ENCODE measurements around the gene ATPAF2.

DNA sequence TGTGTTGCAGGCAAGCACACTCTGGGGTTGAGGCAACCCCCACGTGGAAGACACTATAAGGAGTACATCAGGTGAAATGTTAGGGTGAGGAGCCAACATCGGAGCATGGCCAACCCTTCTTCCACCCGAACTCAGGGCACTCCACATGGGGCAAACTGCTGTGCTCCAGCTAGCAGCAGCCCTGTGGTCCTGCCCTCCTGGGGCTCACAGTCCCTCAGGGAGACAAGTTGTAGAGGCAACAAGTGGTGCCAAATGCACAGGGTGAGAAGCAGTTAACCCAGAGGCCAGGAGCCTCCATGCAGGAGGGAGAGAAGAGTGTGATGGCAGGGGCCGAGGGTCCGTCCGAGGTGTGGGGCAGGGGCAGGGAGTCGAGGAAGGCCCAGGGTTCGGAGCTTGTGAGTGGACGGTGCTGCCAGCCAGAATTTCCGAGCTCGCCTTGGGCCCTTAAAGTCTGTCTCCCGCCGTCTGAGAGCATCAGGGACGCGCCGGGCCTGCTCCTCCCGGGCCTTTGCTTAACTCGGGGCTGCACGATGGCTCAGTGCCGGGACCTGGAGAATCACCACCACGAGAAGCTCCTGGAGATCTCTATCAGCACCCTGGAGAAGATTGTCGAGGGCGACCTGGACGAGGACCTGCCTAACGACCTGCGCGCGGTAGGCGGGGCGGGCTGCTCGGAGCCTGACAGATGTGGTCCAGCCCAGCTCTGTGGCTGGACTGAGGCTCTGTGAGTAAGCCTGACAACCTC, 32.3 kb downstream of the ATPAF2 start:
- TF ChIP-seq, protein P1, sequence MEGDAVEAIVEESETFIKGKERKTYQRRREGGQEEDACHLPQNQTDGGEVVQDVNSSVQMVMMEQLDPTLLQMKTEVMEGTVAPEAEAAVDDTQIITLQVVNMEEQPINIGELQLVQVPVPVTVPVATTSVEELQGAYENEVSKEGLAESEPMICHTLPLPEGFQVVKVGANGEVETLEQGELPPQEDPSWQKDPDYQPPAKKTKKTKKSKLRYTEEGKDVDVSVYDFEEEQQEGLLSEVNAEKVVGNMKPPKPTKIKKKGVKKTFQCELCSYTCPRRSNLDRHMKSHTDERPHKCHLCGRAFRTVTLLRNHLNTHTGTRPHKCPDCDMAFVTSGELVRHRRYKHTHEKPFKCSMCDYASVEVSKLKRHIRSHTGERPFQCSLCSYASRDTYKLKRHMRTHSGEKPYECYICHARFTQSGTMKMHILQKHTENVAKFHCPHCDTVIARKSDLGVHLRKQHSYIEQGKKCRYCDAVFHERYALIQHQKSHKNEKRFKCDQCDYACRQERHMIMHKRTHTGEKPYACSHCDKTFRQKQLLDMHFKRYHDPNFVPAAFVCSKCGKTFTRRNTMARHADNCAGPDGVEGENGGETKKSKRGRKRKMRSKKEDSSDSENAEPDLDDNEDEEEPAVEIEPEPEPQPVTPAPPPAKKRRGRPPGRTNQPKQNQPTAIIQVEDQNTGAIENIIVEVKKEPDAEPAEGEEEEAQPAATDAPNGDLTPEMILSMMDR (IDR thresholded peaks at IDR 0.05; ENCODE audit: extremely low read depth in 1 of 2, insufficient read depth in 1 of 2, low read depth in 1 of 2, low read length in 2 of 2), result no peak
- TF ChIP-seq EZH2 (IDR thresholded peaks at IDR 0.05; ENCODE audit: borderline replicate concordance, low read depth, low read length, severe bottlenecking) (no peak), POLR2A (IDR thresholded peaks at IDR 0.05; ENCODE audit: low read depth, low read length) (no peak), POLR2AphosphoS5 (IDR thresholded peaks at IDR 0.05; ENCODE audit: insufficient read depth, low read depth, low read length) (no peak)

All from endothelial cell of umbilical vein (primary cell).